ENCODE data around the gene SERGEF. TPM values are rescaled to one million over a fixed set of nuclear protein-coding genes. Genes with fewer than 3 reads are reported as not detected.

Gene SERGEF
- polyA plus RNA-seq, 2 of the 4 experiments (the other 2 are of a cell fraction), result 20.7 to 24.1 TPM

DNA sequence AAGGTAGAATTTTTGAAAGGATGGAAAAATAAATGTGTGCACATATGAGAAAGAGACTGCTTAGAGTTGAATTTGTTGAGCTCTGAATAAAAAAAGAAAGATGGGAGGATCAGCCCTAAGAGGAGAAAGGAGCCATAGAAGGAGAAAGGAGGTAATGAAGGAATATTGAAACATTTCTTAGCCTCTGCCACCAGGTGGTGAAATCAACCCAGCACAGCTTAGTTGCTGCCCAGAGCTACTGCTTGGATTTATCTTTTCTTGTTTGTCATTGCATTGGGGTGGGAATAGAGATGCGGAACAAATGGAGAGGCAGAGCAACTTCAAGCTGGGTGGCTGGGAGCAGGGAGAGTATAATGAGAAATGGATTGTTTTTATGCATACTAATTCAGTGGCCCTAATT lies 80.4 kb downstream of the SERGEF start:
- ATAC-seq (no peak), DNase-seq (ENCODE audit: low read depth in 1 of 2, low spot score in 1 of 2) (no peak), FAIRE-seq (no peak)
- Histone ChIP-seq H3K4me2 (no peak overlapping the region), H3K4me1 (no peaks in the 10 kb centered on the region), H3K9me3 (0 out of 3 replicates have a peak, but pooled peaks cover 3% of the 10 kb centered on the region), H3K4me3 (no peak overlapping the region), H3K27ac (no peak overlapping the region)
- CTCF ChIA-PET, result interaction anchor here (1.2 to 1.3 kb wide), 2 partner anchors 11 to 15 kb away, joined by 3 to 4 read pairs; no protein-coding TSS in a partner anchor
- TF ChIP-seq CBX8 (IDR thresholded peaks at IDR 0.05), result no peak
- TF ChIP-seq, protein P1, sequence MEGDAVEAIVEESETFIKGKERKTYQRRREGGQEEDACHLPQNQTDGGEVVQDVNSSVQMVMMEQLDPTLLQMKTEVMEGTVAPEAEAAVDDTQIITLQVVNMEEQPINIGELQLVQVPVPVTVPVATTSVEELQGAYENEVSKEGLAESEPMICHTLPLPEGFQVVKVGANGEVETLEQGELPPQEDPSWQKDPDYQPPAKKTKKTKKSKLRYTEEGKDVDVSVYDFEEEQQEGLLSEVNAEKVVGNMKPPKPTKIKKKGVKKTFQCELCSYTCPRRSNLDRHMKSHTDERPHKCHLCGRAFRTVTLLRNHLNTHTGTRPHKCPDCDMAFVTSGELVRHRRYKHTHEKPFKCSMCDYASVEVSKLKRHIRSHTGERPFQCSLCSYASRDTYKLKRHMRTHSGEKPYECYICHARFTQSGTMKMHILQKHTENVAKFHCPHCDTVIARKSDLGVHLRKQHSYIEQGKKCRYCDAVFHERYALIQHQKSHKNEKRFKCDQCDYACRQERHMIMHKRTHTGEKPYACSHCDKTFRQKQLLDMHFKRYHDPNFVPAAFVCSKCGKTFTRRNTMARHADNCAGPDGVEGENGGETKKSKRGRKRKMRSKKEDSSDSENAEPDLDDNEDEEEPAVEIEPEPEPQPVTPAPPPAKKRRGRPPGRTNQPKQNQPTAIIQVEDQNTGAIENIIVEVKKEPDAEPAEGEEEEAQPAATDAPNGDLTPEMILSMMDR (IDR thresholded peaks at IDR 0.05), result 0 out of 3 replicates have a peak, but pooled peaks have one; percentile 8
- TF ChIP-seq SMC3 (IDR thresholded peaks at IDR 0.05), result no peak
- no peak for TF ChIP-seq EHMT2 (IDR thresholded peaks at IDR 0.05; ENCODE audit: low read depth)
- TF ChIP-seq KDM1A (IDR thresholded peaks at IDR 0.05; ENCODE audit: low read depth), result no peak
- POLR2A ChIA-PET, result no interaction called here
- WGBS (ENCODE audit: missing lambda C conversion rate), result 94% methylated on average over 1 of the region's 1 CpG

DNA sequence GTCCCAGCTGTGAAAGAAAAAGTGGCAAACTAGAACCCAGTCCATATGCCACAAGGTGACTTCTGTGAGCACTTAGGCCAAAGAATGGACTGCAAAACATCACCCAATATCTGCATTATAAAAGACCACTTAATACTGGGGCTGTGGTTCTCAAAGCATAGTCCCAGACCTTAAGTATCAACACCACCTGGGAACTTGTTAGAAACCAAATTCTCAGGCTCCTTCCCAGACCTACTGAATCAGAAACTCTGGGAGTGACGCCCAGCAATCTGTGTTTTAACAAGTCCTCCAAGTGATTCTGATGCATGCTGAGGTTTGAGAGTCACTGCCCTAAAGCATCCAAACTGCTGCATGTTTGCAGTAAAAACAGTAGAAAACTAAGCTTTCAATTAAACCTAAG lies 81.3 kb downstream of the SERGEF start:
- Histone ChIP-seq H3K4me1 (no peaks in the 10 kb centered on the region), H3K9me3 (0 out of 3 replicates have a peak, but pooled peaks cover 3% of the 10 kb centered on the region), H3K4me2 (no peak overlapping the region), H3K27ac (no peak overlapping the region), H3K4me3 (no peak overlapping the region)
- WGBS (ENCODE audit: missing lambda C conversion rate), result 87% methylated on average over 1 of the region's 1 CpG
- POLR2A ChIA-PET, result no interaction called here
- DNase-seq (ENCODE audit: low read depth in 1 of 2, low spot score in 1 of 2), result no peak
- CTCF ChIA-PET, result interaction anchor here (1.3 kb wide), 1 partner anchor 16 kb away, joined by 4 read pairs; no protein-coding TSS in a partner anchor
- no peak for FAIRE-seq
- TF ChIP-seq RFX5 (IDR thresholded peaks at IDR 0.05) (no peak), FOSB (CRISPR knock-in tag; IDR thresholded peaks at IDR 0.05) (no peak), FOSL2 (IDR thresholded peaks at IDR 0.05) (no peak), FOSL2 (CRISPR knock-in tag; IDR thresholded peaks at IDR 0.05) (no peak), NFE2L2 (conservative IDR thresholded peaks at IDR 0.05; ENCODE audit: low read length) (no peak), KDM5A (IDR thresholded peaks at IDR 0.05) (no peak), HOXB13 (CRISPR knock-in tag; IDR thresholded peaks at IDR 0.05; ENCODE audit: low read depth) (no peak), EP300 (IDR thresholded peaks at IDR 0.05) (no peak), POLR2A (IDR thresholded peaks at IDR 0.05; ENCODE audit: low read length) (no peak), CHD4 (IDR thresholded peaks at IDR 0.05; ENCODE audit: borderline replicate concordance) (no peak), HOXB5 (CRISPR knock-in tag; IDR thresholded peaks at IDR 0.05) (no peak), PHF8 (IDR thresholded peaks at IDR 0.05; ENCODE audit: borderline replicate concordance, low read depth) (no peak)
- TF ChIP-seq, protein P2, sequence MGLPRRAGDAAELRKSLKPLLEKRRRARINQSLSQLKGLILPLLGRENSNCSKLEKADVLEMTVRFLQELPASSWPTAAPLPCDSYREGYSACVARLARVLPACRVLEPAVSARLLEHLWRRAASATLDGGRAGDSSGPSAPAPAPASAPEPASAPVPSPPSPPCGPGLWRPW (IDR thresholded peaks at IDR 0.05), result no peak
- TF ChIP-seq, protein P1 (IDR thresholded peaks at IDR 0.05), result no peak
- no peak for ATAC-seq

DNA sequence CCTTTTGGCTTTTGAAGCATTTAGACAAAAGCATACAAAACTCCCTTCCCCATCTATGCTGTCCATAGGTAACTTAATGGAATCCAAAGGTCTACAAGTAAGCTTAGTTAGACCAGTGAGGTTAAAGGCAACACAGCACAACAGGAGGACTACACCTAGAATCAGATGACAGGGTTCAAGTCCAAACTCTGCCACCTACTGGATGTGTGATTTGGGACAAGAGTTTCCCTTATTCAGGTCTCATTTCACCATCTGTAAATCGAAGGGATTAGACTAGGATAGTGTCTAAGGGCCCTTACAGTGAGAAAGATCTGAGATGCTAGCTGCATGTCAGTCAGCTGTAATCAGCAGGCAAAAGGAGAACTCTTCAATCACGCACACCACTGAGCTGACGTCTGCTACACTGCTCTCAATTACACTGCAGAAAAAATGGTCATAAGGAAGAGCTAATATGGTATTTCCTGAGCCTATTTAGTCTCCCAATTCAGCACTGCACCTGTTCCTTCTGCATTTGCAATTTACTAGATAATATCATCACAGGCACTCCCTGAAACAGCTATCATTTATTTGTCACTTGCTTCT lies 82.2 kb downstream of the SERGEF start:
- DNase-seq (ENCODE audit: low read depth in 1 of 2, low spot score in 1 of 2) (no peak), ATAC-seq (no peak), FAIRE-seq (no peak)
- Histone ChIP-seq H3K4me2 (no peak overlapping the region), H3K4me3 (no peak overlapping the region), H3K9me3 (0 out of 3 replicates have a peak, but pooled peaks cover 3% of the 10 kb centered on the region), H3K4me1 (no peaks in the 10 kb centered on the region), H3K27ac (no peak overlapping the region)
- 73% methylated on average over 3 of the region's 3 CpGs for WGBS (ENCODE audit: missing lambda C conversion rate)
- CTCF ChIA-PET, result interaction anchor here (1.0 to 1.3 kb wide), 2 partner anchors 10 to 147 kb away, joined by 3 to 4 read pairs; no protein-coding TSS in a partner anchor
- POLR2A ChIA-PET, result no interaction called here
- TF ChIP-seq SMC3 (IDR thresholded peaks at IDR 0.05) (no peak), EHMT2 (IDR thresholded peaks at IDR 0.05; ENCODE audit: low read depth) (no peak), ESRRA (IDR thresholded peaks at IDR 0.05; ENCODE audit: borderline replicate concordance, low read length) (no peak), CHD2 (IDR thresholded peaks at IDR 0.05; ENCODE audit: low read length, partially characterized antibody) (no peak), JUNB (IDR thresholded peaks at IDR 0.05) (no peak), ZFP36 (IDR thresholded peaks at IDR 0.05; ENCODE audit: borderline replicate concordance, partially characterized antibody) (no peak), MAFK (IDR thresholded peaks at IDR 0.05; ENCODE audit: partially characterized antibody) (no peak), RFX5 (IDR thresholded peaks at IDR 0.05) (no peak), NPAS2 (CRISPR knock-in tag; IDR thresholded peaks at IDR 0.05; ENCODE audit: borderline replicate concordance) (no peak), POLR2A (IDR thresholded peaks at IDR 0.05; ENCODE audit: low read length) (no peak), CBX8 (IDR thresholded peaks at IDR 0.05) (no peak), RARB (CRISPR knock-in tag; IDR thresholded peaks at IDR 0.05) (no peak)
- TF ChIP-seq, protein P3, sequence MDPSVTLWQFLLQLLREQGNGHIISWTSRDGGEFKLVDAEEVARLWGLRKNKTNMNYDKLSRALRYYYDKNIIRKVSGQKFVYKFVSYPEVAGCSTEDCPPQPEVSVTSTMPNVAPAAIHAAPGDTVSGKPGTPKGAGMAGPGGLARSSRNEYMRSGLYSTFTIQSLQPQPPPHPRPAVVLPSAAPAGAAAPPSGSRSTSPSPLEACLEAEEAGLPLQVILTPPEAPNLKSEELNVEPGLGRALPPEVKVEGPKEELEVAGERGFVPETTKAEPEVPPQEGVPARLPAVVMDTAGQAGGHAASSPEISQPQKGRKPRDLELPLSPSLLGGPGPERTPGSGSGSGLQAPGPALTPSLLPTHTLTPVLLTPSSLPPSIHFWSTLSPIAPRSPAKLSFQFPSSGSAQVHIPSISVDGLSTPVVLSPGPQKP (IDR thresholded peaks at IDR 0.05; ENCODE audit: low read depth, low read length), result no peak
- TF ChIP-seq, protein P4, sequence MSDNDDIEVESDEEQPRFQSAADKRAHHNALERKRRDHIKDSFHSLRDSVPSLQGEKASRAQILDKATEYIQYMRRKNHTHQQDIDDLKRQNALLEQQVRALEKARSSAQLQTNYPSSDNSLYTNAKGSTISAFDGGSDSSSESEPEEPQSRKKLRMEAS (IDR thresholded peaks at IDR 0.05), result no peak
- TF ChIP-seq, protein P1 (IDR thresholded peaks at IDR 0.05), result no peak

All from A549 (cell line).